ENCODE measurements around the gene STK31.
A peak's percentile ranks its signal among the peaks of the same experiment; 100 is the strongest.

STK31 gene

GRCh38 chr7:23662984-23663313 lies 47.1 kb upstream of the STK31 start:
- Histone ChIP-seq H3K79me1 (replicated peaks; ENCODE audit: low read length, poor library complexity, severe bottlenecking) (no peaks in the 10 kb centered on the region), H3K4me2 (ENCODE audit: low read length, poor library complexity, severe bottlenecking) (no peak overlapping the region), H2BK5ac (ENCODE audit: low read depth, low read length, poor library complexity, severe bottlenecking) (no peak overlapping the region), H3K9ac (ENCODE audit: low read length) (no peak overlapping the region), H3K4me1 (ENCODE audit: control insufficient read depth, insufficient read depth, low read depth, low read length) (no peaks in the 10 kb centered on the region), H3K4ac (ENCODE audit: low read depth in 1 of 2, low read length in 2 of 2) (no peak overlapping the region), H2BK15ac (ENCODE audit: low read depth, poor library complexity, severe bottlenecking) (no peak overlapping the region), H3K23ac (ENCODE audit: low read length in 2 of 2) (no peak overlapping the region), H2BK120ac (ENCODE audit: low read depth, low read length) (no peak overlapping the region), H2AFZ (ENCODE audit: low read depth, low read length) (no peak overlapping the region), H4K8ac (ENCODE audit: low read length) (no peak overlapping the region), H2BK12ac (ENCODE audit: low read length in 2 of 2) (no peak overlapping the region), H3K9me3 (ENCODE audit: control insufficient read depth, low read length) (no peaks in the 10 kb centered on the region), H3K18ac (ENCODE audit: low read depth in 1 of 2, low read length in 2 of 2) (no peak overlapping the region), H4K91ac (ENCODE audit: low read length) (no peak overlapping the region), H3K27ac (ENCODE audit: low read length, poor library complexity, severe bottlenecking) (no peak overlapping the region), H2AK5ac (ENCODE audit: low read length, severe bottlenecking) (no peak overlapping the region), H3K27me3 (ENCODE audit: control insufficient read depth in 1 of 2, insufficient read depth in 1 of 2, low read length in 2 of 2) (no peaks in the 10 kb centered on the region), H3K14ac (ENCODE audit: low read length in 2 of 2) (no peak overlapping the region), H3K36me3 (ENCODE audit: control insufficient read depth in 1 of 2, insufficient read depth in 2 of 2, low read depth in 1 of 2, low read length in 2 of 2) (no peaks in the 10 kb centered on the region), H3K4me3 (ENCODE audit: insufficient read depth in 1 of 2, low read depth in 1 of 2, low read length in 2 of 2) (no peak overlapping the region)
- no peak for DNase-seq
- 100% methylated on average over 2 of the region's 2 CpGs for WGBS

GRCh38 chr7:23664122-23664521 lies 45.9 kb upstream of the STK31 start:
- H3K79me1 ChIP-seq (replicated peaks; ENCODE audit: low read length, poor library complexity, severe bottlenecking) = no peaks in the 10 kb centered on the region
- H3K18ac ChIP-seq (ENCODE audit: low read depth in 1 of 2, low read length in 2 of 2) = no peak overlapping the region
- H3K4me2 ChIP-seq (ENCODE audit: low read length, poor library complexity, severe bottlenecking) = no peak overlapping the region
- no peak overlapping the region for H4K8ac ChIP-seq (ENCODE audit: low read length)
- H3K14ac ChIP-seq (ENCODE audit: low read length in 2 of 2) = no peak overlapping the region
- H4K91ac ChIP-seq (ENCODE audit: low read length) = no peak overlapping the region
- H3K4ac ChIP-seq (ENCODE audit: low read depth in 1 of 2, low read length in 2 of 2) = no peak overlapping the region
- no peak overlapping the region for H3K9ac ChIP-seq (ENCODE audit: low read length)
- no peaks in the 10 kb centered on the region for H3K4me1 ChIP-seq (ENCODE audit: control insufficient read depth, insufficient read depth, low read depth, low read length)
- no peaks in the 10 kb centered on the region for H3K36me3 ChIP-seq (ENCODE audit: control insufficient read depth in 1 of 2, insufficient read depth in 2 of 2, low read depth in 1 of 2, low read length in 2 of 2)
- H2BK15ac ChIP-seq (ENCODE audit: low read depth, poor library complexity, severe bottlenecking) = no peak overlapping the region
- H3K4me3 ChIP-seq (ENCODE audit: insufficient read depth in 1 of 2, low read depth in 1 of 2, low read length in 2 of 2) = no peak overlapping the region
- no peak overlapping the region for H2AK5ac ChIP-seq (ENCODE audit: low read length, severe bottlenecking)
- H2BK12ac ChIP-seq (ENCODE audit: low read length in 2 of 2) = no peak overlapping the region
- H2BK120ac ChIP-seq (ENCODE audit: low read depth, low read length) = no peak overlapping the region
- H3K9me3 ChIP-seq (ENCODE audit: control insufficient read depth, low read length) = no peaks in the 10 kb centered on the region
- DNase-seq = no peak
- no peak overlapping the region for H3K23ac ChIP-seq (ENCODE audit: low read length in 2 of 2)
- no peaks in the 10 kb centered on the region for H3K27me3 ChIP-seq (ENCODE audit: control insufficient read depth in 1 of 2, insufficient read depth in 1 of 2, low read length in 2 of 2)
- H3K27ac ChIP-seq (ENCODE audit: low read length, poor library complexity, severe bottlenecking) = no peak overlapping the region
- H2BK5ac ChIP-seq (ENCODE audit: low read depth, low read length, poor library complexity, severe bottlenecking) = no peak overlapping the region
- H2AFZ ChIP-seq (ENCODE audit: low read depth, low read length) = no peak overlapping the region

GRCh38 chr7:23672033-23672432 lies 38.0 kb upstream of the STK31 start:
- Histone ChIP-seq H3K9me3 (ENCODE audit: control insufficient read depth, low read length) (no peaks in the 10 kb centered on the region), H3K4me1 (ENCODE audit: control insufficient read depth, insufficient read depth, low read depth, low read length) (no peaks in the 10 kb centered on the region), H3K36me3 (ENCODE audit: control insufficient read depth in 1 of 2, insufficient read depth in 2 of 2, low read depth in 1 of 2, low read length in 2 of 2) (no peaks in the 10 kb centered on the region), H2BK5ac (ENCODE audit: low read depth, low read length, poor library complexity, severe bottlenecking) (no peak overlapping the region), H3K4me2 (ENCODE audit: low read length, poor library complexity, severe bottlenecking) (no peak overlapping the region), H2BK15ac (ENCODE audit: low read depth, poor library complexity, severe bottlenecking) (no peak overlapping the region), H2BK12ac (ENCODE audit: low read length in 2 of 2) (no peak overlapping the region), H3K4me3 (ENCODE audit: insufficient read depth in 1 of 2, low read depth in 1 of 2, low read length in 2 of 2) (no peak overlapping the region), H2AFZ (ENCODE audit: low read depth, low read length) (no peak overlapping the region), H4K91ac (ENCODE audit: low read length) (no peak overlapping the region), H2AK5ac (ENCODE audit: low read length, severe bottlenecking) (no peak overlapping the region), H3K23ac (ENCODE audit: low read length in 2 of 2) (no peak overlapping the region), H3K18ac (ENCODE audit: low read depth in 1 of 2, low read length in 2 of 2) (no peak overlapping the region), H3K79me1 (replicated peaks; ENCODE audit: low read length, poor library complexity, severe bottlenecking) (no peaks in the 10 kb centered on the region), H2BK120ac (ENCODE audit: low read depth, low read length) (no peak overlapping the region), H3K14ac (ENCODE audit: low read length in 2 of 2) (no peak overlapping the region), H3K4ac (ENCODE audit: low read depth in 1 of 2, low read length in 2 of 2) (no peak overlapping the region), H4K8ac (ENCODE audit: low read length) (no peak overlapping the region), H3K9ac (ENCODE audit: low read length) (no peak overlapping the region), H3K27ac (ENCODE audit: low read length, poor library complexity, severe bottlenecking) (no peak overlapping the region), H3K27me3 (ENCODE audit: control insufficient read depth in 1 of 2, insufficient read depth in 1 of 2, low read length in 2 of 2) (no peaks in the 10 kb centered on the region)
- WGBS = 80% methylated on average over 2 of the region's 3 CpGs
- peak; percentile 22 for DNase-seq

GRCh38 chr7:23679898-23680413 lies 30.1 kb upstream of the STK31 start, which contains the start of gene FAM221A:
FAM221A (plus strand) TSS chr7:23680199; CDS start chr7:23680219, 20 bp downstream.
- no peak within 1 kb of the TSS for H2BK15ac ChIP-seq (ENCODE audit: low read depth, poor library complexity, severe bottlenecking)
- H4K91ac ChIP-seq (ENCODE audit: low read length) = no peak within 1 kb of the TSS
- no peak within 1 kb of the TSS for H2BK12ac ChIP-seq (ENCODE audit: low read length in 2 of 2)
- H3K23ac ChIP-seq (ENCODE audit: low read length in 2 of 2) = no peak within 1 kb of the TSS
- peak within 1 kb of the TSS; percentile 57 for H3K9ac ChIP-seq (ENCODE audit: low read length)
- H3K4ac ChIP-seq (ENCODE audit: low read depth in 1 of 2, low read length in 2 of 2) = peak within 1 kb of the TSS in 1 of 2 experiments; percentile 61
- WGBS = 2% methylated on average over 53 of the region's 53 CpGs
- H3K4me2 ChIP-seq (ENCODE audit: low read length, poor library complexity, severe bottlenecking) = peak within 1 kb of the TSS; percentile 96
- H3K9me3 ChIP-seq (ENCODE audit: control insufficient read depth, low read length) = no peaks in the 10 kb centered on the region
- no peaks in the 10 kb centered on the region for H3K36me3 ChIP-seq (ENCODE audit: control insufficient read depth in 1 of 2, insufficient read depth in 2 of 2, low read depth in 1 of 2, low read length in 2 of 2)
- H3K27ac ChIP-seq (ENCODE audit: low read length, poor library complexity, severe bottlenecking) = no peak within 1 kb of the TSS
- peak within 1 kb of the TSS; percentile 80 for H4K8ac ChIP-seq (ENCODE audit: low read length)
- H3K4me1 ChIP-seq (ENCODE audit: control insufficient read depth, insufficient read depth, low read depth, low read length) = peaks cover 11% of the 10 kb centered on the region
- H3K4me3 ChIP-seq (ENCODE audit: insufficient read depth in 1 of 2, low read depth in 1 of 2, low read length in 2 of 2) = peak within 1 kb of the TSS; percentile 82 to 89
- no peak within 1 kb of the TSS for H2BK5ac ChIP-seq (ENCODE audit: low read depth, low read length, poor library complexity, severe bottlenecking)
- no peaks in the 10 kb centered on the region for H3K27me3 ChIP-seq (ENCODE audit: control insufficient read depth in 1 of 2, insufficient read depth in 1 of 2, low read length in 2 of 2)
- H3K14ac ChIP-seq (ENCODE audit: low read length in 2 of 2) = no peak within 1 kb of the TSS
- H3K79me1 ChIP-seq (replicated peaks; ENCODE audit: low read length, poor library complexity, severe bottlenecking) = peaks cover 4% of the 10 kb centered on the region
- H2AK5ac ChIP-seq (ENCODE audit: low read length, severe bottlenecking) = no peak within 1 kb of the TSS
- peak; percentile 79 for DNase-seq
- H2AFZ ChIP-seq (ENCODE audit: low read depth, low read length) = peak within 1 kb of the TSS; percentile 89
- peak within 1 kb of the TSS; percentile 43 to 70 for H3K18ac ChIP-seq (ENCODE audit: low read depth in 1 of 2, low read length in 2 of 2)
- peak within 1 kb of the TSS; percentile 49 for H2BK120ac ChIP-seq (ENCODE audit: low read depth, low read length)
